ENCODE data around the gene ARGLU1. TPM values are rescaled to one million over a fixed set of nuclear protein-coding genes. Genes with fewer than 3 reads are reported as not detected.

ARGLU1 gene
- total and polyA plus RNA-seq, 2 experiments from 2014 or later: 121 to 126 TPM

DNA sequence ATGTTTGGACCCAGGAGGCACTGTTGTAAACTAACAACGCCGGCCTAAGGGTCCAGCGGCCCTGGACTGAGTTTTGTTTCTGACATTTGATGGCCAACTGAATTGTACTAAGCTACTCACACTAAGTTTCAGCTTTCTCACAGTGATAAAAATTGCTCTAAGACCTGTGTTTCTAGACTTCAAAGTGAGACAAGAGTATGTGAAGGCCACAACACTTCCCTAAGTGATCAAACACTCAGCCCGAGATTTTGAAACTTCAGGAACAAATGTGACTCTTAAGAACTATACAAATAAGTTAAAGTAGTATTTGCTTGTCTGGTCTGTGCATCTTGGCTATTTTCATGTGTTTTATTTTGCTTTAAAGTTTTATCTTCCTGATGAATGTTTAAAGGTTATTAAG is 62.6 kb downstream of the ARGLU1 start:
- 73% methylated on average over 4 of the region's 4 CpGs for WGBS (ENCODE audit: low lambda C conversion rate, missing lambda C conversion rate)
- Histone ChIP-seq H3K79me2 (peaks cover 99% of the 10 kb centered on the region), H3K4me3 (no peak overlapping the region), H3K4me1 (ENCODE audit: insufficient read depth) (peaks cover 4% of the 10 kb centered on the region), H3K36me3 (replicated peaks; ENCODE audit: insufficient read depth, low read depth) (no peaks in the 10 kb centered on the region), H3K9me2 (replicated peaks; ENCODE audit: insufficient read depth) (no peaks in the 10 kb centered on the region), H3K27me3 (no peaks in the 10 kb centered on the region), H3K4me2 (no peak overlapping the region), H3K27ac (no peak overlapping the region), H3K9me3 (ENCODE audit: low read depth) (no peaks in the 10 kb centered on the region), H2AFZ (no peak overlapping the region), H4K20me1 (ENCODE audit: insufficient read depth, poor library complexity, severe bottlenecking) (peaks cover 20% of the 10 kb centered on the region)
- no peak for DNase-seq (ENCODE audit: low spot score)
- no peak for TF ChIP-seq EZH2phosphoT487 (IDR thresholded peaks at IDR 0.05; ENCODE audit: low read depth, severe bottlenecking, unreplicated experiment)
- TF ChIP-seq, protein P1, sequence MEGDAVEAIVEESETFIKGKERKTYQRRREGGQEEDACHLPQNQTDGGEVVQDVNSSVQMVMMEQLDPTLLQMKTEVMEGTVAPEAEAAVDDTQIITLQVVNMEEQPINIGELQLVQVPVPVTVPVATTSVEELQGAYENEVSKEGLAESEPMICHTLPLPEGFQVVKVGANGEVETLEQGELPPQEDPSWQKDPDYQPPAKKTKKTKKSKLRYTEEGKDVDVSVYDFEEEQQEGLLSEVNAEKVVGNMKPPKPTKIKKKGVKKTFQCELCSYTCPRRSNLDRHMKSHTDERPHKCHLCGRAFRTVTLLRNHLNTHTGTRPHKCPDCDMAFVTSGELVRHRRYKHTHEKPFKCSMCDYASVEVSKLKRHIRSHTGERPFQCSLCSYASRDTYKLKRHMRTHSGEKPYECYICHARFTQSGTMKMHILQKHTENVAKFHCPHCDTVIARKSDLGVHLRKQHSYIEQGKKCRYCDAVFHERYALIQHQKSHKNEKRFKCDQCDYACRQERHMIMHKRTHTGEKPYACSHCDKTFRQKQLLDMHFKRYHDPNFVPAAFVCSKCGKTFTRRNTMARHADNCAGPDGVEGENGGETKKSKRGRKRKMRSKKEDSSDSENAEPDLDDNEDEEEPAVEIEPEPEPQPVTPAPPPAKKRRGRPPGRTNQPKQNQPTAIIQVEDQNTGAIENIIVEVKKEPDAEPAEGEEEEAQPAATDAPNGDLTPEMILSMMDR (IDR thresholded peaks at IDR 0.05; ENCODE audit: poor library complexity): no peak
- TF ChIP-seq EZH2 (IDR thresholded peaks at IDR 0.05; ENCODE audit: borderline replicate concordance): no peak

DNA sequence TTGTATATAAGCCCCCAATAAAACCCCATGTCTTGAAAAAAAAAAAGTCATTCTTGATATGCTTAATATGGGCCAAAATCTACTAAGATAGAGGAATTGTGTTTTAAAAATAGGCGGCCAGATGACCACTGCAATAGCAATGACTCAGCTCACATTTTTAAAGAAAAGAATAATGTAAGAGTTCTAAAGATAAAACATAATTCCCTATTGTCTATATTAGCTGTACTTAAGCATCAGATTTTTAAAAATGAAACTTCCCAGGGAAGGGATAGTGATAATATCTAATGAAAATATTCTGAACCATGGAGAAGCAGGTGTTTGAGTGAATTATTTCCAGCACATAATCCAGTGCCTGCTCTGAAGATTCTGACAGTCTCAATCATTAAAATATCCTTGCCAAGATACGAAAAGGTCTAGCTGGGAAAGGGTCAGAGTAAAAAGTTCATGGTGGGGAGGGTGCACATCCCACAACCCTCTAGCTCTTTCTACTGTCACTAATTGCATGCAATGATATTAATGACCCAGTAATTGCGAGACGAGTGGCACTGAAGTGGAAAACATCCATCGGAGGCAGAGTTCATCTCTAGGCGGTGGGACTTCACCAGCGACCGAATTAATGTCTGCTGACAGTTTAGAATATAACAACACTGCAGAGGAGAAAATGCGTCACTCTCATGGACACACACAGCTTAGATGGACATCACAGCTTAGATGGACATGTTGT is 64.0 kb downstream of the ARGLU1 start:
- H3K79me2 ChIP-seq: peaks cover 99% of the 10 kb centered on the region
- H3K4me2 ChIP-seq: no peak overlapping the region
- WGBS (ENCODE audit: low lambda C conversion rate, missing lambda C conversion rate): 90% methylated on average over 9 of the region's 9 CpGs

DNA sequence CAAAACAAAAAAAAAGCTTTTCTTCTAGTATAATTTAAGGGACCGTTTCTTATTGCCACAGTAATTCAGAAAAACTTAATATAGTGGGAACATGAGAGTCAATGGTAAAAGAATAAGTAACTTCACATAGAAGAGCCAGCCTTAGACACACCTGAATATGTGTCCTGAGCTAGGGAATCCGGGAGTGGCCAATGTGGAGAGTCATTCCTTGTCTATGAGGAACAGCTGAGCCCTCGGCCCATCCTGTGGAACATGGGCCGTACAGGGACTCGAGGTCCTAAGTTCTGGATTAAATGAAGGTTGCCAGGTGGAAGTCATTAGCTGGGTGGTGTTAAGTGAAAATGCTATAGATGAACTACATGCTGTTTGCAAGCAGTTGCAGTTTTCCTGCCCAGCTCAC is 64.7 kb downstream of the ARGLU1 start:
- H3K79me2 ChIP-seq: peaks cover 99% of the 10 kb centered on the region
- H2AFZ ChIP-seq: no peak overlapping the region
- H3K9me2 ChIP-seq (replicated peaks; ENCODE audit: insufficient read depth): no peaks in the 10 kb centered on the region
- H3K36me3 ChIP-seq (replicated peaks; ENCODE audit: insufficient read depth, low read depth): no peaks in the 10 kb centered on the region
- H3K27me3 ChIP-seq: no peaks in the 10 kb centered on the region
- 80% methylated on average over 5 of the region's 5 CpGs for WGBS (ENCODE audit: low lambda C conversion rate, missing lambda C conversion rate)
- H3K9me3 ChIP-seq (ENCODE audit: low read depth): no peaks in the 10 kb centered on the region
- no peak overlapping the region for H3K4me3 ChIP-seq
- H4K20me1 ChIP-seq (ENCODE audit: insufficient read depth, poor library complexity, severe bottlenecking): peaks cover 20% of the 10 kb centered on the region
- no peak overlapping the region for H3K4me2 ChIP-seq
- no peak overlapping the region for H3K27ac ChIP-seq
- TF ChIP-seq, protein P1 (IDR thresholded peaks at IDR 0.05; ENCODE audit: poor library complexity): no peak
- no peak for TF ChIP-seq EZH2 (IDR thresholded peaks at IDR 0.05; ENCODE audit: borderline replicate concordance)
- no peak for TF ChIP-seq EZH2phosphoT487 (IDR thresholded peaks at IDR 0.05; ENCODE audit: low read depth, severe bottlenecking, unreplicated experiment)
- peaks cover 12% of the 10 kb centered on the region for H3K4me1 ChIP-seq (ENCODE audit: insufficient read depth)
- DNase-seq (ENCODE audit: low spot score): no peak

More for the DNA sequence above, 64.0 kb downstream of the ARGLU1 start:
- no peak for DNase-seq (ENCODE audit: low spot score)
- no peaks in the 10 kb centered on the region for H3K9me2 ChIP-seq (replicated peaks; ENCODE audit: insufficient read depth)
- H3K4me1 ChIP-seq (ENCODE audit: insufficient read depth): peaks cover 10% of the 10 kb centered on the region
- no peaks in the 10 kb centered on the region for H3K27me3 ChIP-seq
- TF ChIP-seq, protein P1 (IDR thresholded peaks at IDR 0.05; ENCODE audit: poor library complexity): no peak
- TF ChIP-seq EZH2 (IDR thresholded peaks at IDR 0.05; ENCODE audit: borderline replicate concordance): no peak
- TF ChIP-seq EZH2phosphoT487 (IDR thresholded peaks at IDR 0.05; ENCODE audit: low read depth, severe bottlenecking, unreplicated experiment): no peak
- H3K9me3 ChIP-seq (ENCODE audit: low read depth): no peaks in the 10 kb centered on the region
- peaks cover 20% of the 10 kb centered on the region for H4K20me1 ChIP-seq (ENCODE audit: insufficient read depth, poor library complexity, severe bottlenecking)
- no peaks in the 10 kb centered on the region for H3K36me3 ChIP-seq (replicated peaks; ENCODE audit: insufficient read depth, low read depth)
- no peak overlapping the region for H3K4me3 ChIP-seq
- H3K27ac ChIP-seq: no peak overlapping the region
- no peak overlapping the region for H2AFZ ChIP-seq

All from hepatocyte (in vitro differentiated cells).